ENCODE results near the gene DPP7. TPM values are rescaled to one million over a fixed set of nuclear protein-coding genes. Genes with fewer than 3 reads are reported as not detected.

Gene DPP7
- polyA plus RNA-seq, 1 of the 3 experiments (the other 2 are of a cell fraction): 127 TPM

- Histone ChIP-seq H4K20me1 (ENCODE audit: insufficient read depth) (no peaks in the 10 kb centered on the region), H3K9me3 (no peaks in the 10 kb centered on the region), H3K9ac (peak within 1 kb of the TSS; percentile 79), H3K9me2 (no peaks in the 10 kb centered on the region), H3K4me1 (ENCODE audit: control insufficient read depth in 1 of 2, insufficient read depth in 2 of 2, low read depth in 1 of 2, low read length in 1 of 2) (peaks cover 13 to 21% of the 10 kb centered on the region in 2 experiments), H3K36me3 (replicated peaks in 1 of 2; ENCODE audit: control insufficient read depth in 1 of 2, insufficient read depth in 2 of 2, low read length in 1 of 2) (peaks cover 8 to 11% of the 10 kb centered on the region in 2 experiments), H3K79me2 (ENCODE audit: insufficient read depth) (peaks cover 15% of the 10 kb centered on the region; the same call in 1 of the 2 replicates), H2AFZ (ENCODE audit: low read depth) (peak within 1 kb of the TSS; percentile 69; the same call in 1 of the 2 replicates), H3K4me2 (peak within 1 kb of the TSS; percentile 99), H3K27me3 (ENCODE audit: insufficient read depth) (no peaks in the 10 kb centered on the region), H3F3A (replicated peaks; ENCODE audit: insufficient read depth) (peaks cover 18% of the 10 kb centered on the region), H3K27ac (ENCODE audit: low read depth in 2 of 2, low read length in 1 of 2) (peak within 1 kb of the TSS; percentile 57 to 88), H3K4me3 (ENCODE audit: low read depth in 2 of 2, low read length in 1 of 2) (peak within 1 kb of the TSS; percentile 80 to 93)
- WGBS (ENCODE audit: low lambda C conversion rate): 0% methylated on average over 2 of the region's 101 CpGs
- peak; percentile 98 for DNase-seq
- CTCF ChIA-PET: interaction anchor here (0.6 to 2.1 kb wide), 13 partner anchors 9 to 244 kb away, joined by 3 to 17 read pairs (median 4); partner anchors contain the start of genes AJM1, NPDC1, RNF224 and SAPCD2
- POLR2A ChIA-PET: interaction anchor here (0.6 to 2.1 kb wide), 9 partner anchors 9 to 308 kb away, joined by 3 to 21 read pairs (median 4); partner anchors contain the start of genes GRIN1, NPDC1, RNF208 and SAPCD2
- TF ChIP-seq RCOR1 (IDR thresholded peaks at IDR 0.05; ENCODE audit: low read length) (0 out of 2 replicates have a peak, but pooled peaks have one; percentile 5), MXI1 (IDR thresholded peaks at IDR 0.05; ENCODE audit: low read depth, low read length) (peak; percentile 100), NRF1 (IDR thresholded peaks at IDR 0.05; ENCODE audit: low read depth, low read length) (peak; percentile 99), CHD2 (IDR thresholded peaks at IDR 0.05; ENCODE audit: low read length, partially characterized antibody) (no peak), POLR2AphosphoS5 (IDR thresholded peaks at IDR 0.05; ENCODE audit: low read depth, low read length) (peak; percentile 48), USF1 (IDR thresholded peaks at IDR 0.05; ENCODE audit: borderline replicate concordance, low read depth) (peak; percentile 77; the same call in 1 of the 2 replicates), MEF2A (IDR thresholded peaks at IDR 0.05; ENCODE audit: borderline replicate concordance, low read depth) (no peak), RXRA (IDR thresholded peaks at IDR 0.05; ENCODE audit: borderline replicate concordance, low read depth) (no peak), TCF12 (IDR thresholded peaks at IDR 0.05) (no peak), JUND (IDR thresholded peaks at IDR 0.05) (no peak), RFX5 (IDR thresholded peaks at IDR 0.05; ENCODE audit: low read length) (no peak; the same call in 1 of the 2 replicates), USF2 (IDR thresholded peaks at IDR 0.05; ENCODE audit: borderline replicate concordance, low read depth, low read length) (peak; percentile 60), TEAD4 (IDR thresholded peaks at IDR 0.05; ENCODE audit: borderline replicate concordance, insufficient read depth) (no peak), EZH2phosphoT487 (IDR thresholded peaks at IDR 0.05; ENCODE audit: borderline replicate concordance, low read depth) (no peak), TAF1 (IDR thresholded peaks at IDR 0.05; ENCODE audit: borderline replicate concordance, low read depth, low read length) (peak; percentile 89), EP300 (IDR thresholded peaks at IDR 0.05; ENCODE audit: borderline replicate concordance in 1 of 2, low read depth in 1 of 2, low read length in 1 of 2) (no peak), FOXJ3 (CRISPR knock-in tag; IDR thresholded peaks at IDR 0.05) (no peak), GATA2 (CRISPR knock-in tag; IDR thresholded peaks at IDR 0.05) (no peak), GABPA (IDR thresholded peaks at IDR 0.05; ENCODE audit: low read depth) (no peak), ELF1 (IDR thresholded peaks at IDR 0.05) (no peak), FOSL2 (IDR thresholded peaks at IDR 0.05; ENCODE audit: borderline replicate concordance, low read depth) (no peak)
- TF ChIP-seq, protein P1, sequence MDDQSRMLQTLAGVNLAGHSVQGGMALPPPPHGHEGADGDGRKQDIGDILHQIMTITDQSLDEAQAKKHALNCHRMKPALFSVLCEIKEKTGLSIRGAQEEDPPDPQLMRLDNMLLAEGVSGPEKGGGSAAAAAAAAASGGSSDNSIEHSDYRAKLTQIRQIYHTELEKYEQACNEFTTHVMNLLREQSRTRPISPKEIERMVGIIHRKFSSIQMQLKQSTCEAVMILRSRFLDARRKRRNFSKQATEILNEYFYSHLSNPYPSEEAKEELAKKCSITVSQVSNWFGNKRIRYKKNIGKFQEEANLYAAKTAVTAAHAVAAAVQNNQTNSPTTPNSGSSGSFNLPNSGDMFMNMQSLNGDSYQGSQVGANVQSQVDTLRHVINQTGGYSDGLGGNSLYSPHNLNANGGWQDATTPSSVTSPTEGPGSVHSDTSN (IDR thresholded peaks at IDR 0.05): 0 out of 2 replicates have a peak, but pooled peaks have one; percentile 5
- TF ChIP-seq, protein P2, sequence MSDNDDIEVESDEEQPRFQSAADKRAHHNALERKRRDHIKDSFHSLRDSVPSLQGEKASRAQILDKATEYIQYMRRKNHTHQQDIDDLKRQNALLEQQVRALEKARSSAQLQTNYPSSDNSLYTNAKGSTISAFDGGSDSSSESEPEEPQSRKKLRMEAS (IDR thresholded peaks at IDR 0.05; ENCODE audit: low read depth): peak; percentile 91
- TF ChIP-seq, protein P3, sequence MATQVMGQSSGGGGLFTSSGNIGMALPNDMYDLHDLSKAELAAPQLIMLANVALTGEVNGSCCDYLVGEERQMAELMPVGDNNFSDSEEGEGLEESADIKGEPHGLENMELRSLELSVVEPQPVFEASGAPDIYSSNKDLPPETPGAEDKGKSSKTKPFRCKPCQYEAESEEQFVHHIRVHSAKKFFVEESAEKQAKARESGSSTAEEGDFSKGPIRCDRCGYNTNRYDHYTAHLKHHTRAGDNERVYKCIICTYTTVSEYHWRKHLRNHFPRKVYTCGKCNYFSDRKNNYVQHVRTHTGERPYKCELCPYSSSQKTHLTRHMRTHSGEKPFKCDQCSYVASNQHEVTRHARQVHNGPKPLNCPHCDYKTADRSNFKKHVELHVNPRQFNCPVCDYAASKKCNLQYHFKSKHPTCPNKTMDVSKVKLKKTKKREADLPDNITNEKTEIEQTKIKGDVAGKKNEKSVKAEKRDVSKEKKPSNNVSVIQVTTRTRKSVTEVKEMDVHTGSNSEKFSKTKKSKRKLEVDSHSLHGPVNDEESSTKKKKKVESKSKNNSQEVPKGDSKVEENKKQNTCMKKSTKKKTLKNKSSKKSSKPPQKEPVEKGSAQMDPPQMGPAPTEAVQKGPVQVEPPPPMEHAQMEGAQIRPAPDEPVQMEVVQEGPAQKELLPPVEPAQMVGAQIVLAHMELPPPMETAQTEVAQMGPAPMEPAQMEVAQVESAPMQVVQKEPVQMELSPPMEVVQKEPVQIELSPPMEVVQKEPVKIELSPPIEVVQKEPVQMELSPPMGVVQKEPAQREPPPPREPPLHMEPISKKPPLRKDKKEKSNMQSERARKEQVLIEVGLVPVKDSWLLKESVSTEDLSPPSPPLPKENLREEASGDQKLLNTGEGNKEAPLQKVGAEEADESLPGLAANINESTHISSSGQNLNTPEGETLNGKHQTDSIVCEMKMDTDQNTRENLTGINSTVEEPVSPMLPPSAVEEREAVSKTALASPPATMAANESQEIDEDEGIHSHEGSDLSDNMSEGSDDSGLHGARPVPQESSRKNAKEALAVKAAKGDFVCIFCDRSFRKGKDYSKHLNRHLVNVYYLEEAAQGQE (IDR thresholded peaks at IDR 0.05; ENCODE audit: low read depth, low read length): 0 out of 2 replicates have a peak, but pooled peaks have one; percentile 43
Observed at GRCh38 chr9:137086531-137087408, 27.8 kb downstream of the DPP7 start, which contains the start of gene MAN1B1. MAN1B1 (plus strand) TSS chr9:137086985; CDS start chr9:137087000, 15 bp downstream.

Measured in SK-N-SH (cell line).